ENCODE data around the gene SLIT3. TPM values are rescaled to one million over a fixed set of nuclear protein-coding genes. Genes with fewer than 3 reads are reported as not detected.

Gene SLIT3
- total RNA-seq, 4 donors from 2014 or later = 28.4 to 77.2 (median 63.8) TPM

DNA sequence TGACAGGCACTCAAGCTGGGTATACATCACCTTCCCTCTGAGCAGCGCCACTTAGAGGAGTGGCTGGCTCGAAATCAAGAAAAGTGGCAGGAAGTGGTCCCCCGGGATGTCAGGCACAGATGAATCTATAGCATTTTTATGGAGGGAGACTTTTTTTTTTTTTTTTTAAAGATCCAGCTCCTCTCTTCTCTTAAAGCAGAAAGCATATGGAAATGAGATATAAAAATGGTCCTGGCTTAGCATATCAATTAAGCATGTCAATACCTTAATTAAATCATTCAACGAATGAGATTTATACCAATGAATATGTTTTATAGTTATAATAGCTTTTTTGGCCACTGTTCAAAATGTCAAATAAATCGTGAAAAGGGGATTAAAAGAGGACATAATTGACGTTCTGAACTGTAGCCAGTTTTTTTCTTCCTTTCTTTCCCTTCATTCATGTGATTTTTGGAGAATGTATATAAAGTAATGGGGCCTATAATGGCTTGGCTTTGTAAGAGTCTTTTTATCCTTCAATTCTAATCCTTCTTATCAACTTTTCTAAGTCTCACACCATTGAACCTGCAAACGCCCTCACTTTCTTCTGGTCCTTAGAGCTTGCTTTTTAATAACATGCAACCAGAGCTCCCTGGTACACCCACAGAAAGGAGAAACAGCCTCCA is 402.6 kb downstream of the SLIT3 start:
- 66 to 69% methylated on average over 7 of the region's 7 CpGs for WGBS, 2 donors
- TF ChIP-seq POLR2A (IDR thresholded peaks at IDR 0.05) = no peak
- Histone ChIP-seq H3K27me3 (no peaks in the 10 kb centered on the region), H3K9me3 (no peaks in the 10 kb centered on the region), H3K36me3 (no peaks in the 10 kb centered on the region), H3K4me1 (peaks cover 0 to 2% of the 10 kb centered on the region in 2 donors), H3K4me3 (replicated peaks in 1 of 3) (no peak overlapping the region), H3K27ac (no peak overlapping the region)
- intact Hi-C loops (cut with DNase I) = no loop called here
- DNase-seq = no peak

DNA sequence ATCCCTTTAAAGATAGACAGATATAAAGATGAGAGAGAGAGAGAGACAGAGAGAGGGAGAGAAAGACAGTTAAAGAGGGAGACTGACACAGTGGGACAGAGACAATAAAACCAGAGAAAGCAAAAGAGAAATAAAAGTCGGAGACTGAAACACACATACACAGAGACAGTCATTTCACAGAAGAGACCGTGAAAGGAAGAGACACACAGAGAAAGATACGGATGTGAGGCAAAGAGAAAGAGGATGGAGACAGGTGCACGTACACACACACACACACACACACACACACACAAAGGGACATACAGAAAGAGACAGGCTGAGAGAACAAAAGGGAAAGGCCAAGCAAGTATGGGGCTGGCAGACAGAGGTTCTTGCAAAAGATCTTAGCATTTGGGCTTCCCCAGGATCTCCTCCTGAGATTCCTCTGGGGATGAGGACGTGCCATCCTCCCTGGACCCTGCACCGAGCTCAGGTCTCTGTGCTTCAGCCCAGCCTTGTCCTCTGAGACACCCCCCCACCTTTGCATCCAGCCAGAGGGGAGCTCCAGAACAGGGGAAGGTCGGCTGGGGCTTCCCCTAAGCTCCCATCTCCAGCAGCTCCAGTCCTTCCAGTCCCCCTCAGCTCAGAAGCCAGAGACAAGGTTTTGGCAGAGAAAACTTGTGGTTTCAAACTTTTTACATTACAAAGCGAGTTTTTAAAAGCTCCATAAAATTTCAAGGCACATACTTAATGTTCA is 403.4 kb downstream of the SLIT3 start:
- Histone ChIP-seq H3K4me3 (replicated peaks in 1 of 3) (no peak overlapping the region), H3K9me3 (no peaks in the 10 kb centered on the region), H3K27me3 (no peaks in the 10 kb centered on the region), H3K36me3 (no peaks in the 10 kb centered on the region), H3K4me1 (peaks cover under 1 to 3% of the 10 kb centered on the region in 2 donors), H3K27ac (no peak overlapping the region)
- TF ChIP-seq, protein P1, sequence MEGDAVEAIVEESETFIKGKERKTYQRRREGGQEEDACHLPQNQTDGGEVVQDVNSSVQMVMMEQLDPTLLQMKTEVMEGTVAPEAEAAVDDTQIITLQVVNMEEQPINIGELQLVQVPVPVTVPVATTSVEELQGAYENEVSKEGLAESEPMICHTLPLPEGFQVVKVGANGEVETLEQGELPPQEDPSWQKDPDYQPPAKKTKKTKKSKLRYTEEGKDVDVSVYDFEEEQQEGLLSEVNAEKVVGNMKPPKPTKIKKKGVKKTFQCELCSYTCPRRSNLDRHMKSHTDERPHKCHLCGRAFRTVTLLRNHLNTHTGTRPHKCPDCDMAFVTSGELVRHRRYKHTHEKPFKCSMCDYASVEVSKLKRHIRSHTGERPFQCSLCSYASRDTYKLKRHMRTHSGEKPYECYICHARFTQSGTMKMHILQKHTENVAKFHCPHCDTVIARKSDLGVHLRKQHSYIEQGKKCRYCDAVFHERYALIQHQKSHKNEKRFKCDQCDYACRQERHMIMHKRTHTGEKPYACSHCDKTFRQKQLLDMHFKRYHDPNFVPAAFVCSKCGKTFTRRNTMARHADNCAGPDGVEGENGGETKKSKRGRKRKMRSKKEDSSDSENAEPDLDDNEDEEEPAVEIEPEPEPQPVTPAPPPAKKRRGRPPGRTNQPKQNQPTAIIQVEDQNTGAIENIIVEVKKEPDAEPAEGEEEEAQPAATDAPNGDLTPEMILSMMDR (IDR thresholded peaks at IDR 0.05) = no peak
- no peak for TF ChIP-seq POLR2A (IDR thresholded peaks at IDR 0.05)
- intact Hi-C loops (cut with DNase I) = no loop called here
- 81 to 84% methylated on average over 8 of the region's 8 CpGs for WGBS, 2 donors
- no peak for DNase-seq

DNA sequence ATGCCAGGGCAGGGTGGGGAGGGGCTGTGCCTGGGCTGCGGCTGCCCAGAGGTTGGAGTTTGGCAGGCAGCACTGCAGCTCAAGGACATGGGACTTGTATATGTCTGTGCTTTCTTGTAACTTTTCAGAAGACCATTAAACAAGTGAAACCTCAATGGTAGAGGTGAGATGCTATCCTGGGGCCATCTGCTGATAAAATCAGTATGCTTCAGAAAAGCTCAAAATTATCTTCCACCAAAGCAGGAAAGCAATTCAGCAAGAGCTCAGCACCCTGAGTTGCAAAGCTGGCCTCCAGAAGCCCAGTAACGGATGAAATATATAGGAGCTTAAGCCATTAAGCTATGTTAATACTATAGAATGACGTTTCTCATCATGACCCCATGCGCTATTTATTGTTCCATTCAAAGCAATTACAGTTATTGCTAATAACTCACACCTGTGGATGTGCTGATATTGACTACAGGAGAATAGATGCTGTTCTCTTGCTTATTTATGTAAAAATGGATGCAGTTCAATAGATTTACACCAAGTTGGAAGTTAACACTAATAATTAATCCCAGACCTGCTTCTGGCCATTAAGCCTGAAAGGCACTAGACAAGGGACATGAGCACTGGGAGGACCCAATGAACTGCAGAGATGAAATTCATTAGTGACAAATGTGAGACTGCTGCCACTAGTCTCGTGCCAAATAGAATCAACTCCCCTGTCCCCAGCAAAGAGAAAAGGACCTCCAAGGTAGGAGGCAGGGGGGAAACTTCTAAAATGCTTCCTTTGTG is 405.5 kb downstream of the SLIT3 start:
- H3K9me3 ChIP-seq = no peaks in the 10 kb centered on the region
- 89 to 93% methylated on average over 5 of the region's 5 CpGs for WGBS, 2 donors
- intact Hi-C loops (cut with DNase I) = no loop called here

DNA sequence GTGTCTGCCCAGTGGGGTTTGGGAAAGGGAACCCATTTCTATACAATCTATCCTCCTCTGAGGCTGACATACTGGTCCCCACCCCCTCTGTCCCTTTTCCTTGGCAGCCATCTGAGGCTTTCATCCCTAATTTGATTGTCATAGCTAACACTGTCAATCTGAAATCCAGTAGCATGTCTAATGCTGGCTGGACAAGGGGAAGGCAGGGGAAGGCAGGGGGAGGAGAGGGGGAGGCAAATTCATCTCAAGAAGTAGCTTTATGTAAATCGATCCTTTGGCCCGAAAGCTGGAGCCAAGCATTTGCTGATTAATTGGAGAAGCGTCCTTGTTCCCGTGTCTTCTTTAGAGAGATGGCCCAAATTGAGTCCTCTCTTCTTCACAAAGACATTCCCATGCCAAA is 407.7 kb downstream of the SLIT3 start:
- 87 to 95% methylated on average over 4 of the region's 4 CpGs for WGBS, 2 donors
- peaks cover 3 to 16% of the 10 kb centered on the region in 2 donors for H3K4me1 ChIP-seq
- no peak for TF ChIP-seq POLR2A (IDR thresholded peaks at IDR 0.05)
- TF ChIP-seq, protein P1 (IDR thresholded peaks at IDR 0.05) = no peak

More for the DNA sequence above, 405.5 kb downstream of the SLIT3 start:
- no peaks in the 10 kb centered on the region for H3K36me3 ChIP-seq
- H3K27ac ChIP-seq = no peak overlapping the region
- no peaks in the 10 kb centered on the region for H3K27me3 ChIP-seq
- H3K4me1 ChIP-seq = peaks cover 6 to 16% of the 10 kb centered on the region in 2 donors
- TF ChIP-seq, protein P1 (IDR thresholded peaks at IDR 0.05) = no peak
- TF ChIP-seq POLR2A (IDR thresholded peaks at IDR 0.05) = no peak
- H3K4me3 ChIP-seq (replicated peaks in 1 of 3) = no peak overlapping the region
- DNase-seq = no peak

DNA sequence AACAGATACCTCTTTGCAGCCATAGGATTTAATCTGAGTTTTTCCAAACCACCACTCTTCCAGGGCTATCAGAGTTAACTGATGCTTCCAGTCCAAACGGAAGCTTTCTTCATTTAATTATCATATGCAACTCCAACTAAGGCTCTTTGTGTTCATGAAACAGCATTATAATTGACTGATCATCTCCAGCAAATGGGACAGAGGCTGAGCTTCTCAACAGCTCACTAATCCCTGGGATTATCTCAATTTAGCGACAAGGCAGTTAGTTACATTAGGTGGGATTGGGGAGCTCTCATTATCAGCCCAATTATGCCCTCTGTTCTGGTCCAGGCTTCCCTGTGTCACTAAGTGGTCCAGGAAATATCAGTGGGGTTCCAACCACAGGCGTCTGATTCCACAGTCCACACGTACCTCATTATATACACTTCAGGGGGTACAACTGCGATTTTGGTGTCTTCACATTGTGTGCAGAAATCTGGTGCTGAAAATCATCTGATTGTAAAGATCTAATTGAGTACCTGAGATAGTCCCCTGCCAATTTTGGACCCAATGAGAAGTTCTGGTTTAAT is 408.2 kb downstream of the SLIT3 start:
- TF ChIP-seq POLR2A (IDR thresholded peaks at IDR 0.05) = no peak
- TF ChIP-seq, protein P1 (IDR thresholded peaks at IDR 0.05) = no peak
- no peak overlapping the region for H3K27ac ChIP-seq
- H3K36me3 ChIP-seq = no peaks in the 10 kb centered on the region
- WGBS, 2 donors = 80 to 81% methylated on average over 5 of the region's 5 CpGs
- H3K9me3 ChIP-seq = no peaks in the 10 kb centered on the region
- peaks cover 3 to 16% of the 10 kb centered on the region in 2 donors for H3K4me1 ChIP-seq
- H3K4me3 ChIP-seq (replicated peaks in 1 of 3) = no peak overlapping the region
- H3K27me3 ChIP-seq = no peaks in the 10 kb centered on the region
- intact Hi-C loops (cut with DNase I) = no loop called here
- DNase-seq = no peak

More for the DNA sequence above, 407.7 kb downstream of the SLIT3 start:
- H3K27ac ChIP-seq = no peak overlapping the region
- no peak for DNase-seq
- H3K27me3 ChIP-seq = no peaks in the 10 kb centered on the region
- intact Hi-C loops (cut with DNase I) = no loop called here
- H3K36me3 ChIP-seq = no peaks in the 10 kb centered on the region
- H3K9me3 ChIP-seq = no peaks in the 10 kb centered on the region
- H3K4me3 ChIP-seq (replicated peaks in 1 of 3) = no peak overlapping the region
